Activated CD8-positive, alpha-beta T cell treated with anti-CD3 and anti-CD28 coated beads, Interleukin-2, amount 10 ng/mL, durations not matched to agents 7 days and 5 days (primary cell): Measurements from ENCODE around the gene WDR36. TPM values are rescaled to one million over a fixed set of nuclear protein-coding genes. Genes with fewer than 3 reads are reported as not detected.

Experiments
- ATAC-seq: fragments of 150-1000 bp; cut with Tn5 transposase; one replicate; pipeline ENCODE4 v1.10.0; 2021; ENCODE audit warnings: moderate library complexity
- CTCF ChIA-PET: fragments of 350-600 bp; sonication (Branson Sonifier 250); formaldehyde crosslinking; loops from one replicate; lab custom pipeline; 2021; ENCODE audit warnings: antibody characterized with exemption; lab: Charles Lee
- POLR2A ChIA-PET: fragments of 350-600 bp; sonication (Branson Sonifier 250); formaldehyde crosslinking; loops from one replicate; lab custom pipeline; 2021; ENCODE audit warnings: antibody characterized with exemption; lab: Charles Lee
- DNase-seq: peaks from one replicate; pipeline ENCODE4 v3.0.0-alpha.2; 2020
- H3K27ac Mint-ChIP-seq: one replicate; pipeline ENCODE4 v1.8.0; 2021; ENCODE audit warnings: mild to moderate bottlenecking, mixed read lengths
- H3K27me3 Mint-ChIP-seq: one replicate; pipeline ENCODE4 v1.8.0; 2021; ENCODE audit warnings: low read depth, mixed read lengths
- H3K36me3 Mint-ChIP-seq: one replicate; pipeline ENCODE4 v1.8.0; 2021; ENCODE audit warnings: low read depth, mixed read lengths
- H3K4me1 Mint-ChIP-seq: one replicate; pipeline ENCODE4 v1.8.0; 2021; ENCODE audit warnings: low read depth, mixed read lengths
- H3K4me3 Mint-ChIP-seq: one replicate; pipeline ENCODE4 v1.8.0; 2021; ENCODE audit warnings: mild to moderate bottlenecking, mixed read lengths
- H3K9me3 Mint-ChIP-seq: one replicate; pipeline ENCODE4 v1.8.0; 2022; ENCODE audit warnings: mixed read lengths; ENCODE audit not compliant: insufficient read depth
- total RNA-seq, 2 experiments: library from RNA; stranded (reverse); gene quantifications; one replicate each; pipeline ENCODE4 v1.2.3, GENCODE V29; 2021

Gene WDR36
- total RNA-seq, 2 experiments from 2014 or later, result 29.5 to 37.6 TPM

GRCh38 chr5:111168608-111169007, 76.5 kb downstream of the WDR36 start:
- ChIA-PET CTCF (interaction anchor here (1.0 to 4.3 kb wide), 5 partner anchors 10 to 110 kb away, joined by 3 to 17 read pairs (median 3); no protein-coding TSS in a partner anchor), POLR2A (no interaction called here)
- H3K9me3 Mint-ChIP-seq, result no peaks in the 10 kb centered on the region
- H3K27ac Mint-ChIP-seq, result no peak overlapping the region
- DNase-seq (no peak), ATAC-seq (no peak)
- peaks cover 5% of the 10 kb centered on the region for H3K27me3 Mint-ChIP-seq
- H3K4me3 Mint-ChIP-seq, result no peak overlapping the region
- H3K4me1 Mint-ChIP-seq, result no peaks in the 10 kb centered on the region
- no peaks in the 10 kb centered on the region for H3K36me3 Mint-ChIP-seq

DNA sequence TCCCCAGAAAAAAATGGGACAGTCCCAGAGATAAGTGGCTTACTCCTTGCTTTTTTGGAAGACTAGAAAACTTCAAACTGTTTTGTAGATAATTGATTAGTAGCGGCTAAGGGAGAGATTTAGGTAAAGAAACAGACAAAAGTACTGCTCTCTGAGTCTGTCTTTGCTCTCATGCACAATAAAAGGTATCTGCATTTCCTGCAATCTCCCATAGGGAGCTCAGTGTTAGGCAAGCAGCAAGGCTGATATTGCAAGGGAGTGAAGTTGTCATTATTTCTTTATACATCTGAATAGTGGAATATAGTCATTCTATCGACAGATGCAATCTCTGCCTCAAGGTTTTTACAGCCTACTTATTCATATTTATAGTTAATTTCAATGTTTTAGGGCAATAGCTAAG, 77.1 kb downstream of the WDR36 start:
- CTCF ChIA-PET, result interaction anchor here (1.0 to 4.3 kb wide), 4 partner anchors 11 to 109 kb away, joined by 3 to 17 read pairs (median 10); no protein-coding TSS in a partner anchor
- H3K36me3 Mint-ChIP-seq, result no peaks in the 10 kb centered on the region
- ATAC-seq, result no peak
- no peak for DNase-seq
- H3K27ac Mint-ChIP-seq, result no peak overlapping the region
- H3K27me3 Mint-ChIP-seq, result peaks cover 5% of the 10 kb centered on the region
- H3K4me3 Mint-ChIP-seq, result no peak overlapping the region
- H3K4me1 Mint-ChIP-seq, result no peaks in the 10 kb centered on the region
- no peaks in the 10 kb centered on the region for H3K9me3 Mint-ChIP-seq
- POLR2A ChIA-PET, result interaction anchor here (0.7 kb wide), 1 partner anchor 167 kb away, joined by 4 read pairs; no protein-coding TSS in a partner anchor

GRCh38 chr5:111170279-111170678, 78.1 kb downstream of the WDR36 start:
- H3K27ac Mint-ChIP-seq, result no peak overlapping the region

DNA sequence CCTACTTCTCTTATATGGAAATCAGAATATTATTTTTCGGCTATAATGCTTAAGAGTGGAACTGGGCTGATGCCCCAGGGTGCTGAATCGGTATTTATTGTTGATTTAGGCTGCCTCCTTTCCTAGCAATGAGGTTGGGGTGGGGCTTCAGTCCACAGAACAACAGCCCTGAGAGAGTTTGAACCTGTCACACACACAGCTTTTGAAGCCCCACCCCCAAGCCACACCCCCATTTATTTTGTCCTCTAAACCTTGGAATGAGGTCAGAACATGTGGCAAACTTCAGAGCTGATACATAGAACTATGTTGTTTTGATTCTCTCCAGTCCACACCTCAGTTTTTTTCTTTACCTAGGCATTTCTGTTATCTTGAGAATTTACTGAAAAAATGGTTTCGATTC, 80.4 kb downstream of the WDR36 start:
- Mint-ChIP-seq H3K27me3 (peaks cover 8% of the 10 kb centered on the region), H3K9me3 (no peaks in the 10 kb centered on the region), H3K27ac (no peak overlapping the region), H3K4me1 (no peaks in the 10 kb centered on the region), H3K36me3 (no peaks in the 10 kb centered on the region), H3K4me3 (no peak overlapping the region)
- POLR2A ChIA-PET, result no interaction called here
- CTCF ChIA-PET, result interaction anchor here (0.9 to 2.1 kb wide), 3 partner anchors 13 to 106 kb away, joined by 3 to 7 read pairs (median 5); no protein-coding TSS in a partner anchor
- ATAC-seq (no peak), DNase-seq (no peak)

More at GRCh38 chr5:111170279-111170678, 78.1 kb downstream of the WDR36 start:
- Mint-ChIP-seq H3K4me1 (no peaks in the 10 kb centered on the region), H3K4me3 (no peak overlapping the region), H3K9me3 (no peaks in the 10 kb centered on the region), H3K27me3 (peaks cover 5% of the 10 kb centered on the region), H3K36me3 (no peaks in the 10 kb centered on the region)
- ChIA-PET CTCF (interaction anchor here (1.3 to 4.3 kb wide), 4 partner anchors 12 to 108 kb away, joined by 3 to 17 read pairs (median 10); no protein-coding TSS in a partner anchor), POLR2A (no interaction called here)
- ATAC-seq (no peak), DNase-seq (no peak)

DNA sequence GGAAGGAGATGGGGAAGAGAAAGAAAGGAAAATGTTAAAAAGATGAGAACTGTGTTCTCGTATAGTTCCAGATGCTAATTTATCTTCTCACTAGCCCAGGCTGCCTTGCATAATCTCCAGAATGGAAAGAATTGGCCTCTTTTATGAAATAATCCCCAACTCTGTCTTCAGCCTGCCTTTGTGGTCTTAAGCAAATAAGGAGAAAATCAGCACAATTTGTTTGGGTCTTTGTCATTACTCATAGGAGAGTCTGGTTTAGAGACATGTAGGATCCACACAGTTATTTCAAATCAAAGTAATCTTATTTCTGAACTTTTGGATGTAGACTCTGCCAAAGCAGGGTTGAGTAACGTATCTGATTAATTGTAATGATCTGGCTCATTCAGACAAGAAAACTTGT, 81.3 kb downstream of the WDR36 start:
- Mint-ChIP-seq H3K4me3 (no peak overlapping the region), H3K4me1 (no peaks in the 10 kb centered on the region), H3K9me3 (no peaks in the 10 kb centered on the region), H3K27me3 (peaks cover 8% of the 10 kb centered on the region), H3K36me3 (no peaks in the 10 kb centered on the region), H3K27ac (no peak overlapping the region)
- CTCF ChIA-PET, result no interaction called here
- ATAC-seq (no peak), DNase-seq (no peak)
- POLR2A ChIA-PET, result no interaction called here

Other genes with a start within 250 kb of the WDR36 start
- under 1 TPM in 1 of 2 experiments, not detected in 1; 0.18 TPM for gene TSLP, start 20.6 kb upstream of the WDR36 start, total RNA-seq
- gene CAMK4, start 132.0 kb downstream of the WDR36 start, total RNA-seq, result 10 to 100 TPM; 82.7 to 84.9 TPM